NCI-H2171 (cell line): Measurements from ENCODE around the gene FDX2.
A peak's percentile ranks its signal among the peaks of the same experiment; 100 is the strongest.

Experiments used
- DNase-seq: peaks from one replicate; lab custom pipeline; 2025; lab: John Stamatoyannopoulos, UW

FDX2 gene

GRCh38 chr19:10332965-10333757, 17.3 kb upstream of the FDX2 start, which contains the start of gene RAVER1:
Gene RAVER1, minus strand, starts transcription at chr19:10333529. Its CDS starts 22 bp downstream, at chr19:10333507.
- DNase-seq: peak; percentile 97

- DNase-seq: no peak
Measured at GRCh38 chr19:10332158-10332964, 16.5 kb upstream of the FDX2 start.

GRCh38 chr19:10329555-10329954, 13.7 kb upstream of the FDX2 start:
- DNase-seq: no peak

- DNase-seq: no peak
Measured at GRCh38 chr19:10328558-10329429, 13.0 kb upstream of the FDX2 start.

- DNase-seq: no peak
Measured at GRCh38 chr19:10327793-10328192, 12.0 kb upstream of the FDX2 start.

- DNase-seq: no peak
Measured at GRCh38 chr19:10325732-10326131, 9.9 kb upstream of the FDX2 start.

GRCh38 chr19:10321874-10322835, 6.3 kb upstream of the FDX2 start:
- no peak for DNase-seq

- DNase-seq: no peak
Measured at GRCh38 chr19:10321417-10321797, 5.6 kb upstream of the FDX2 start.

GRCh38 chr19:10320602-10321416, 5.0 kb upstream of the FDX2 start:
- no peak for DNase-seq

- no peak for DNase-seq
Measured at GRCh38 chr19:10318807-10319682, 3.2 kb upstream of the FDX2 start.

- DNase-seq: no peak
Measured at GRCh38 chr19:10317857-10318462, 2.1 kb upstream of the FDX2 start.

- DNase-seq: no peak
Measured at GRCh38 chr19:10317045-10317856, 1.4 kb upstream of the FDX2 start.

- DNase-seq: no peak
Measured at GRCh38 chr19:10316229-10317044, 622 bp upstream of the FDX2 start.

- DNase-seq: no peak
Measured at GRCh38 chr19:10309423-10309822, 6.4 kb downstream of the FDX2 start, which contains the start of gene ZGLP1. Gene ZGLP1, minus strand, starts transcription at chr19:10309815.

GRCh38 chr19:10306327-10306726, 9.5 kb downstream of the FDX2 start:
- no peak for DNase-seq

- peak; percentile 12 for DNase-seq
Measured at GRCh38 chr19:10305139-10305806, 10.5 kb downstream of the FDX2 start.
